H54 (cell line): ENCODE results near the gene ABHD2.
"Not testable (repeated sequence)": the region's sequence is repeated elsewhere in the genome, so short reads cannot be mapped to it uniquely, and the experiment has no call there.

ENCODE experiments used
- DNase-seq: peaks from one replicate; pipeline ENCODE4 v3.0.0; 2011; ENCODE audit warnings: low spot score, mixed read lengths; ENCODE audit not compliant: insufficient read length
- FAIRE-seq: peaks from 3 replicates; lab custom pipeline; 2011; peaks lifted over from hg19 to GRCh38; lab: Jason Lieb, UNC
- POLR2A ChIP-seq: IDR thresholded peaks from 2 replicates; pipeline ENCODE4 v1.6.1; 2011; ENCODE audit warnings: low read depth, mild to moderate bottlenecking, low read length

The ABHD2 gene

GRCh38 chr15:89211678-89212170 is 123.5 kb downstream of the ABHD2 start:
- DNase-seq (no peak), FAIRE-seq (no peak)
- TF ChIP-seq POLR2A = no peak

DNA sequence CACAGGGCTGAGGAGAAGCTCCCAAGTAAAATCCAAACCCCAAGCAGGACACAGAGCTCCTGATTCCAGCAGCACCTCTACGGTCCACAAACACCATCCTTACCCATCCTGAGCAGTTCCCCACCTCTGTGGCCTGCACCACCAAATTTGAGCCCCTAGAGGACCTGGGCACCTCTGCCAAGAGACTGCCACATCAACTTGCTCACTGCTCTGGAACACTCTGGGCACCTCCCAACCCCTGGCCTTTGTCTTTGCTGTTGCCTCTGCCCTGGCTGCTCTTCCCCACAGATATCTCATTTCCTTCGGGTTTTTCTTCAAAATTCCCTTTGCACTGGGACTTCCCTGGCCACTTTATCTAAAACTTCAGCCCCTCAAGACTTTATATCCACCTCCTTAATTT is 127.4 kb downstream of the ABHD2 start:
- TF ChIP-seq POLR2A = no peak
- no peak for DNase-seq
- FAIRE-seq = no peak

- FAIRE-seq = no peak
- TF ChIP-seq POLR2A = no peak
- no peak for DNase-seq
These were observed 128.8 kb downstream of the ABHD2 start for GRCh38 chr15:89217031-89217430.

DNA sequence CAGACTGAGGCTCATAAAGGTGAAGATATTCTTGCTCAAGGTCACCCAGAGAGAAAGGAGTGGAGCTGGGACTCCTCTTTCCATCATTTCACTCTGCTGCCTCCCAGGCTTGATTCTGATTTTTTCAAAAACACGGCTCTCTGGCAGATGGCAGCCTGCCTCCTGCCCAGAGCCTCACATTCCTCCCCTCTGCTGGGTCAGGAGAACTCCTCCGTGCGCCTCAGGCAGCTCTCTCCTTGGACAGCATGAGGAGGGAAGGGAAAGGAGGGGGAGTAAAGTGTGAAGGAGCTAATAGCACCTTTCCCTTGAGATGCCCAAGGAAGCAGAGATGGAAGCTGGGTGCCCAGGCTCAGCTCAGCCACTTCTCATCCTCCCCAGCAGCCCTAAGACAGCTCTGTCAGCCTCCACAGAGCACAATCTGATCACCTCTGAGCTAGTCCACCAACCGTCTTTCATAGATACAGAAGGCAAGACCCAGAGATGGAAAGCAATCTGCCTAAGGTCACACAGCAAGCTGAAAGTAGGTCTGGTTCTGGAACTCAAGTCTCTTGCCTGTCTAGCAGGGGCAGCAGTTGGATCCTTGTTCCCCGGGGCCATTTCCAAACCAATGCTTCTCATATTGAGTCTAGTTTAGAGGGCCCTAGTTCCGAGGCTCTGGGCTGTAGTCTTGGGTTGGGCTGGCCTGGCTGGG is 129.6 kb downstream of the ABHD2 start:
- FAIRE-seq = no peak
- TF ChIP-seq POLR2A = no peak
- DNase-seq = no peak

DNA sequence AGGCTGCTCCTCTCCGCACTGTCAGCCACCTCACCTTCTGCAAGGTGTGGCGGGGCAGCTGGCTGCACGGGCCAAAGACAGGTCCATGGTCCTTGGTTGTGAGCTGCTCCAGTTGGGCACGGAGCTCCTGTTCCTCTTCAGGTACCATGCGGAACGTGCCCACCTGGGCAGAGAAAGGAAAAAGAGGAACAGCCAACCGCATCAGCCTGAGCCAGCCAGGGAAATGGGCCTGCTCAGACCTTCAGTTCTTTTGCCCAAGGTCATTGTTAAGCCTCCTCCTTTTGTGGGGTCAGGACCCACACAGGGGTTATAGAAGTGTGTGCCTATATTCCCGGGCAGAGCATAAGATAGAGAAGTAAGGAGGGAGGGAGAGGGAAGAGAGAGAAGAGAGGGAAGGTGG is 130.3 kb downstream of the ABHD2 start:
- DNase-seq (no peak), FAIRE-seq (no peak)
- TF ChIP-seq POLR2A = no peak

DNA sequence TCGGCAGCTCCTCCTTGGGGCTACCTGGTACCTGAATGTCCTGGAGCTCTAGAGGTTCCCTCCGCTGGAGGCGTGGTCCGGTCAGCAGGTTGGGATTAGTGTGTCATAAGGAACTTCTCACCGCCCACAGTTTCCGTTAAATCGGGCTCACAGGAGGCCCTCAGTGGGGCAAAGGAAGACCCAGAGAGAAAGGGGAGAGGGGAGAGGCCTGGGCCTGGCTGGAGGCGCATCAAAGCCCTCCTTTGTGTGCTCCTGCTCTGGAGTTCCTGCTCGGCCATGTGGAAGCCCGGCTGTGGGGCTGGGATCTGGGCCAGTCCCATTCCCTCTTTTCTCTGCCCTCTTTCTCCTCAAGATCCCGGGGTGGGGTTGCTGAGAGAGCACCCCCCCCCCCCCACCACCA is 133.3 kb downstream of the ABHD2 start, which contains the start of gene RLBP1:
Gene RLBP1 (minus strand): TSS at position 37 of the 400 bp plus-strand sequence. CDS start 2,604 bp downstream, outside the sequence.
- FAIRE-seq (no peak), DNase-seq (no peak)
- TF ChIP-seq POLR2A = no peak

DNA sequence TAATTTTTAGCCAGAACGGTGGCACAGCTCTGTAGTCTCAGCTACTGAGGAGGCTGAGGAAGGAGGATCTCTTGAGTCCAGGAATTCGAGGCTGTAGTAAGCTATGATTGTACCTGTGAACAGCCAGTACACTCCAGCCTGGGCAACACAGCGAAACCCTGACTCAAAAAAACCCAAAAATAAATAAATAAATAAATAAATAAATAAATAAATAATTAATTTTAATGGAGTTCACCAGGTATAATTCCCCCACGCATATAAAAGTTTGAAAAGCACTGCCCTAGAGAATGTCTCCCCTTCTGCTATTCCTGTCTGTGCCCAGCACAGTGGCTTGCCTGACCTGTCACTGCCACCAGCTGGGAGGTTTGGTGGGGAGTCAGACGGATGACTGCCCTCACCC is 137.3 kb downstream of the ABHD2 start:
- no peak for TF ChIP-seq POLR2A
- DNase-seq = no peak
- no peak for FAIRE-seq

GRCh38 chr15:89226359-89227221 is 138.3 kb downstream of the ABHD2 start:
- TF ChIP-seq POLR2A = no peak
- DNase-seq = no peak
- FAIRE-seq = no peak

DNA sequence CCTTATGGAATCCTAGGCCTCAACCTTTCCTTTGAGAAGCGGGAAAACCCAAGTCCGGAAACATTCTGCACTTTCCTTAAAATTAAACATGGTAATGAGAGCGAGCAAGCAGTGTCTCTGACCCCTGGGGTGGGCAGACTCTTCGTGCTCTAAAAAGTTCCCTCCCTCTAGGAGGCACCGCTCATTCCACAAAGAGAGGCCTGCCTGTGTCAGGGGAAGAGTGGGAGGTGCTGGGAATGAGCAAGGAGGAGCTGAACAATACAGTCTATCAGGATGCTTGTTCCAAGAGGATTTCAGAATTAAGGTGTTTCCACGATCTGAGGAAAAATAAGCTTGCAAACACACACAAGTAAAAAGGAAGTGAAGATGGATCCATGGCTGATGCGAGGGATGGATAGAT is 139.2 kb downstream of the ABHD2 start:
- FAIRE-seq (no peak), DNase-seq (no peak)
- TF ChIP-seq POLR2A = no peak

DNA sequence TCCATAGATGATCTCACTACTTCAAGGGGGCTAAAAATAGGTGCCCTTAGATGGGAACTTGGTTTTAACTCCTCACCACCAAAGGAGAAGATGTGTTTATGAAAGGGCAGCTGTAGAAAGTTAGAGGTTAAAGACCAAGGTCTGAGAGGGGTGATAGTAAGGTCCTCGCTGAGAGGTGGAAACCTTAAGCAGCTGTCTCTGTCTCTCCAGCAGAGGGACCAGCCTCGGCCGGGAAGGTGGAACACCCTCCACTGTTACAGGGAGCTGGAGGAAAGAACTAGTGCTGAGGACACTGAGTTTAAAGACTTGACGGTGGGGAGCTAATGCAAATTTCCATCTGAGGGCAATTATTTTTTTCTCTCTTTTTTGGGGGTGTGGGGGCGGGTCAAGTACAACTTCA is 142.0 kb downstream of the ABHD2 start:
- no peak for FAIRE-seq
- DNase-seq = no peak
- no peak for TF ChIP-seq POLR2A

DNA sequence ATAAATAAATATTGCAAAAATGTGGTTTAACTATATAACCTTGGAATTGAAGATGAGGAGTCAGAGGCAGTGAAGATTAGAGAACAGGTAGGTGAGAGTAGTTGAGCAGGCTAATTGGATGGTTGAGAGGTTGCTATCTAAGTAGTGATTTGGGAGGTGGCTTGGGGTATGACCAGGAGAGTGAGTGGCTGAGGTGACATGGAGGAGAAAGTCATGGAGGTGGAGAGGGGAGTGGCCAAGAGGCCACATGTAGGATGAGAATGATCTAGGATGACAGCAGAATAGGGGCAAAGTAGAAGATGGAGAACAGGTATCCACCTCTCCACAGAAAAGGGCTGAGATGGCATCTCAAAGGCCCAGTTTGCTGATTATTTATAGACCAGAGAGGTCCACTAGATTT is 143.6 kb downstream of the ABHD2 start:
- FAIRE-seq (no peak), DNase-seq (no peak)
- TF ChIP-seq POLR2A = no peak

GRCh38 chr15:89239883-89240810 is 151.9 kb downstream of the ABHD2 start:
- FAIRE-seq = not testable (repeated sequence)

GRCh38 chr15:89243046-89243690 is 154.9 kb downstream of the ABHD2 start:
- TF ChIP-seq POLR2A = no peak
- DNase-seq (no peak), FAIRE-seq (no peak)

More at GRCh38 chr15:89239883-89240810, 151.9 kb downstream of the ABHD2 start:
- not testable (repeated sequence) for DNase-seq
